HepG2 (cell line): ENCODE results near the gene KCTD13.

Experiments
- CREBL2 ChIP-seq: sonication (generic); formaldehyde crosslinking; IDR thresholded peaks from 2 replicates; pipeline ENCODE4 v1.8.1; 2023; ENCODE audit warnings: missing genetic modification reagents, mild to moderate bottlenecking, borderline replicate concordance
- CTCF ChIP-seq: sonication (generic); formaldehyde crosslinking; IDR thresholded peaks from 2 replicates; pipeline ENCODE4 v1.5.0; 2020; ENCODE audit warnings: mild to moderate bottlenecking, missing genetic modification reagents, moderate library complexity
- FOSL2 ChIP-seq: sonication (generic); formaldehyde crosslinking; IDR thresholded peaks from 2 replicates; pipeline ENCODE4 v1.4.0; 2020; ENCODE audit warnings: missing genetic modification reagents
- MYC ChIP-seq: sonication (generic); formaldehyde crosslinking; IDR thresholded peaks from 2 replicates; pipeline ENCODE4 v1.9.0; 2021; ENCODE audit warnings: missing genetic modification reagents, borderline replicate concordance
- SALL2 ChIP-seq: sonication (generic); formaldehyde crosslinking; IDR thresholded peaks from 2 replicates; pipeline ENCODE4 v1.8.1; 2023; ENCODE audit warnings: mild to moderate bottlenecking, missing genetic modification reagents, inconsistent platforms
- ZBTB33 ChIP-seq: sonication (generic); formaldehyde crosslinking; IDR thresholded peaks from 2 replicates; pipeline ENCODE4 v1.4.0; 2020; ENCODE audit warnings: missing genetic modification reagents
- ZSCAN20 ChIP-seq: sonication (generic); formaldehyde crosslinking; IDR thresholded peaks from 2 replicates; pipeline ENCODE4 v1.4.0; 2020; ENCODE audit warnings: missing genetic modification reagents, mild to moderate bottlenecking, borderline replicate concordance

- no peak for TF ChIP-seq CTCF
- no peak for TF ChIP-seq ZSCAN20 (CRISPR knock-in tag)
- TF ChIP-seq MYC (CRISPR knock-in tag): no peak
- no peak for TF ChIP-seq SALL2 (CRISPR knock-in tag)
- no peak for TF ChIP-seq FOSL2 (CRISPR knock-in tag)
- no peak for TF ChIP-seq CREBL2 (CRISPR knock-in tag)
- TF ChIP-seq ZBTB33 (CRISPR knock-in tag): no peak
These were observed 35.1 kb upstream of the KCTD13 start for GRCh38 chr16:29961127-29961478.
